ENCODE measurements around the gene ZDHHC24. TPM values are rescaled to one million over a fixed set of nuclear protein-coding genes. Genes with fewer than 3 reads are reported as not detected.

ZDHHC24 gene
- total and polyA plus RNA-seq, 10 of the 15 experiments (the other 5 are each of a cell fraction or from before 2014, with no cell fraction given), result 0.86 to 17.5 (median 6.8) TPM

DNA sequence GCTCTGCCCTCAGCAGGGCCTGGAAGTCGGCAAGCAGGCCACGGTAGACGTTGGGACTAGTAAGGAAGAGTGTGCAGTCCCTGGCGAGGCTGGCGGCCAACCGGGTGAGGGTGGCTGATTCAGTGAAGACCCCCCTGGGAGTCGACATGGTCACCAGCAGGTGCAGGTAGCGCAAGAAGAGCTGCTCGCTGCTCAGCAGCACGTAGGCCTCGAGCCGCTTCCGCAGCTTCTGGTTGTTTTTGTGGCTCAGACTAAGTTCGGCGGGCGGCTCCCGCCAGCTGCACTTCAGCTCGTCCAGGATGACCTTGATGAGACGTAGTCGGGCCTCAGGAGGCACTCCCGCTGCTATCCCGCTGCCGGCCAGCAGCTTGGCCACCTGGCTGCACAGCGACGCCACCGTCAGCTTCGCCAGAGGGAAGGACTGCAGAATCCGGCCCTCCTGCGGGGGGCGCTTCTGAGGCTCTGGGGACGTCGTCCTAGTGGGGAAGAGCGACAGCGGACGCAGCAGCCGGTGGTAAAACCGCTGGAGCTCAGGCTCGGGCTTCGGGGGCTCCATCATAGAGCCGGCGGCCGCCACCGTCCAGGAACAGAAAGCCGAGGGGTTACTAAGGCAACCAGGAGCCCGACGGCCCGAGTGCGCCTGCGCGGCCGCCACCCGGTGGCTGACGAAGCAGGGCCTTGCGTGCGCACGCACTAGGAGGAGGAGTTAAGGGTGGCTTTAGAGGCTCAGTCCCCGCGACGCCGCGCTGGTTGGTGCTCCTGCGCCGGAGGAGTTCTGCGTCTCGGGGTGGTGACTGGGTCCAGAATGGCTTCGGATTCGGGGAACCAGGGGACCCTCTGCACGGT lies 46.8 kb upstream of the ZDHHC24 start, which contains the start of the genes CCDC87 and CCS (continued):
- TF ChIP-seq NFIC (IDR thresholded peaks at IDR 0.05; ENCODE audit: low read depth, low read length) (no peak), ZSCAN29 (IDR thresholded peaks at IDR 0.05) (no peak), RUNX3 (IDR thresholded peaks at IDR 0.05; ENCODE audit: low read length) (no peak), RAD21 (IDR thresholded peaks at IDR 0.05; ENCODE audit: insufficient read depth, low read depth, low read length) (no peak), POLR2AphosphoS2 (IDR thresholded peaks at IDR 0.05; ENCODE audit: low read depth, low read length) (peak; percentile 93), CBX3 (IDR thresholded peaks at IDR 0.05; ENCODE audit: borderline replicate concordance, low read depth) (no peak), YBX1 (IDR thresholded peaks at IDR 0.05) (no peak), NR2C1 (IDR thresholded peaks at IDR 0.05) (no peak), JUNB (IDR thresholded peaks at IDR 0.05) (no peak), BRCA1 (IDR thresholded peaks at IDR 0.05; ENCODE audit: low read depth, low read length) (no peak), SREBF1 (IDR thresholded peaks at IDR 0.05; ENCODE audit: low read length) (no peak), RELA (IDR thresholded peaks at IDR 0.05; ENCODE audit: borderline replicate concordance, partially characterized antibody) (no peak), SMAD5 (IDR thresholded peaks at IDR 0.05; ENCODE audit: low read depth) (peak; percentile 86), CHD2 (IDR thresholded peaks at IDR 0.05; ENCODE audit: borderline replicate concordance, low read depth, low read length) (no peak), TAF1 (IDR thresholded peaks at IDR 0.05; ENCODE audit: borderline replicate concordance, low read depth, low read length) (peak; percentile 80), CHD1 (IDR thresholded peaks at IDR 0.05; ENCODE audit: low read depth, low read length) (no peak)
- TF ChIP-seq, protein P1, sequence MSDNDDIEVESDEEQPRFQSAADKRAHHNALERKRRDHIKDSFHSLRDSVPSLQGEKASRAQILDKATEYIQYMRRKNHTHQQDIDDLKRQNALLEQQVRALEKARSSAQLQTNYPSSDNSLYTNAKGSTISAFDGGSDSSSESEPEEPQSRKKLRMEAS (IDR thresholded peaks at IDR 0.05; ENCODE audit: low read depth, low read length), result no peak; the same call in 1 of the 2 replicates
- TF ChIP-seq, protein P2, sequence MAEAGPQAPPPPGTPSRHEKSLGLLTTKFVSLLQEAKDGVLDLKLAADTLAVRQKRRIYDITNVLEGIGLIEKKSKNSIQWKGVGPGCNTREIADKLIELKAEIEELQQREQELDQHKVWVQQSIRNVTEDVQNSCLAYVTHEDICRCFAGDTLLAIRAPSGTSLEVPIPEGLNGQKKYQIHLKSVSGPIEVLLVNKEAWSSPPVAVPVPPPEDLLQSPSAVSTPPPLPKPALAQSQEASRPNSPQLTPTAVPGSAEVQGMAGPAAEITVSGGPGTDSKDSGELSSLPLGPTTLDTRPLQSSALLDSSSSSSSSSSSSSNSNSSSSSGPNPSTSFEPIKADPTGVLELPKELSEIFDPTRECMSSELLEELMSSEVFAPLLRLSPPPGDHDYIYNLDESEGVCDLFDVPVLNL (IDR thresholded peaks at IDR 0.05; ENCODE audit: low read depth, low read length), result no peak
- TF ChIP-seq, protein P3, sequence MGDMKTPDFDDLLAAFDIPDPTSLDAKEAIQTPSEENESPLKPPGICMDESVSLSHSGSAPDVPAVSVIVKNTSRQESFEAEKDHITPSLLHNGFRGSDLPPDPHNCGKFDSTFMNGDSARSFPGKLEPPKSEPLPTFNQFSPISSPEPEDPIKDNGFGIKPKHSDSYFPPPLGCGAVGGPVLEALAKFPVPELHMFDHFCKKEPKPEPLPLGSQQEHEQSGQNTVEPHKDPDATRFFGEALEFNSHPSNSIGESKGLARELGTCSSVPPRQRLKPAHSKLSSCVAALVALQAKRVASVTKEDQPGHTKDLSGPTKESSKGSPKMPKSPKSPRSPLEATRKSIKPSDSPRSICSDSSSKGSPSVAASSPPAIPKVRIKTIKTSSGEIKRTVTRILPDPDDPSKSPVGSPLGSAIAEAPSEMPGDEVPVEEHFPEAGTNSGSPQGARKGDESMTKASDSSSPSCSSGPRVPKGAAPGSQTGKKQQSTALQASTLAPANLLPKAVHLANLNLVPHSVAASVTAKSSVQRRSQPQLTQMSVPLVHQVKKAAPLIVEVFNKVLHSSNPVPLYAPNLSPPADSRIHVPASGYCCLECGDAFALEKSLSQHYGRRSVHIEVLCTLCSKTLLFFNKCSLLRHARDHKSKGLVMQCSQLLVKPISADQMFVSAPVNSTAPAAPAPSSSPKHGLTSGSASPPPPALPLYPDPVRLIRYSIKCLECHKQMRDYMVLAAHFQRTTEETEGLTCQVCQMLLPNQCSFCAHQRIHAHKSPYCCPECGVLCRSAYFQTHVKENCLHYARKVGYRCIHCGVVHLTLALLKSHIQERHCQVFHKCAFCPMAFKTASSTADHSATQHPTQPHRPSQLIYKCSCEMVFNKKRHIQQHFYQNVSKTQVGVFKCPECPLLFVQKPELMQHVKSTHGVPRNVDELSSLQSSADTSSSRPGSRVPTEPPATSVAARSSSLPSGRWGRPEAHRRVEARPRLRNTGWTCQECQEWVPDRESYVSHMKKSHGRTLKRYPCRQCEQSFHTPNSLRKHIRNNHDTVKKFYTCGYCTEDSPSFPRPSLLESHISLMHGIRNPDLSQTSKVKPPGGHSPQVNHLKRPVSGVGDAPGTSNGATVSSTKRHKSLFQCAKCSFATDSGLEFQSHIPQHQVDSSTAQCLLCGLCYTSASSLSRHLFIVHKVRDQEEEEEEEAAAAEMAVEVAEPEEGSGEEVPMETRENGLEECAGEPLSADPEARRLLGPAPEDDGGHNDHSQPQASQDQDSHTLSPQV (IDR thresholded peaks at IDR 0.05), result no peak
- TF ChIP-seq, protein P4, sequence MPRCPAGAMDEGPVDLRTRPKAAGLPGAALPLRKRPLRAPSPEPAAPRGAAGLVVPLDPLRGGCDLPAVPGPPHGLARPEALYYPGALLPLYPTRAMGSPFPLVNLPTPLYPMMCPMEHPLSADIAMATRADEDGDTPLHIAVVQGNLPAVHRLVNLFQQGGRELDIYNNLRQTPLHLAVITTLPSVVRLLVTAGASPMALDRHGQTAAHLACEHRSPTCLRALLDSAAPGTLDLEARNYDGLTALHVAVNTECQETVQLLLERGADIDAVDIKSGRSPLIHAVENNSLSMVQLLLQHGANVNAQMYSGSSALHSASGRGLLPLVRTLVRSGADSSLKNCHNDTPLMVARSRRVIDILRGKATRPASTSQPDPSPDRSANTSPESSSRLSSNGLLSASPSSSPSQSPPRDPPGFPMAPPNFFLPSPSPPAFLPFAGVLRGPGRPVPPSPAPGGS (IDR thresholded peaks at IDR 0.05; ENCODE audit: borderline replicate concordance, insufficient read depth, low read depth, low read length, poor library complexity, severe bottlenecking), result no peak
- TF ChIP-seq, protein P5, sequence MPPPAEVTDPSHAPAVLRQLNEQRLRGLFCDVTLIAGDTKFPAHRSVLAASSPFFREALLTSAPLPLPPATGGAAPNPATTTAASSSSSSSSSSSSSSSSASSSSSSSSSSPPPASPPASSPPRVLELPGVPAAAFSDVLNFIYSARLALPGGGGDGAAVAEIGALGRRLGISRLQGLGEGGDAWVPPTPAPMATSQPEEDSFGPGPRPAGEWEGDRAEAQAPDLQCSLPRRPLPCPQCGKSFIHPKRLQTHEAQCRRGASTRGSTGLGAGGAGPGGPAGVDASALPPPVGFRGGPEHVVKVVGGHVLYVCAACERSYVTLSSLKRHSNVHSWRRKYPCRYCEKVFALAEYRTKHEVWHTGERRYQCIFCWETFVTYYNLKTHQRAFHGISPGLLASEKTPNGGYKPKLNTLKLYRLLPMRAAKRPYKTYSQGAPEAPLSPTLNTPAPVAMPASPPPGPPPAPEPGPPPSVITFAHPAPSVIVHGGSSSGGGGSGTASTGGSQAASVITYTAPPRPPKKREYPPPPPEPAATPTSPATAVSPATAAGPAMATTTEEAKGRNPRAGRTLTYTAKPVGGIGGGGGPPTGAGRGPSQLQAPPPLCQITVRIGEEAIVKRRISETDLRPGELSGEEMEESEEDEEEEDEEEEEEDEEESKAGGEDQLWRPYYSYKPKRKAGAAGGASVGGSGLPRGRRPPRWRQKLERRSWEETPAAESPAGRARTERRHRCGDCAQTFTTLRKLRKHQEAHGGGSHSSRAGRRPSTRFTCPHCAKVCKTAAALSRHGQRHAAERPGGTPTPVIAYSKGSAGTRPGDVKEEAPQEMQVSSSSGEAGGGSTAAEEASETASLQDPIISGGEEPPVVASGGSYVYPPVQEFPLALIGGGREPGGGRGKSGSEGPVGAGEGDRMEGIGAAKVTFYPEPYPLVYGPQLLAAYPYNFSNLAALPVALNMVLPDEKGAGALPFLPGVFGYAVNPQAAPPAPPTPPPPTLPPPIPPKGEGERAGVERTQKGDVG (CRISPR knock-in tag; IDR thresholded peaks at IDR 0.05), result no peak

All from GM12878 (cell line).